Stimulated activated CD4-positive, alpha-beta T cell treated with anti-CD3 and anti-CD28 coated beads, Interleukin-15, amount 100 ng/mL, for 24 hours (primary cell): ENCODE results near the gene MYZAP.

ENCODE experiments used
- DNase-seq: peaks from one replicate; pipeline ENCODE4 v3.0.0-alpha.2; 2020

Gene MYZAP

GRCh38 chr15:57591822-57592367 is at the start of gene MYZAP:
TSS of gene MYZAP (plus strand) at chr15:57591904. CDS start at chr15:57592035, 131 bp downstream.
- peak; percentile 70 for DNase-seq

DNA sequence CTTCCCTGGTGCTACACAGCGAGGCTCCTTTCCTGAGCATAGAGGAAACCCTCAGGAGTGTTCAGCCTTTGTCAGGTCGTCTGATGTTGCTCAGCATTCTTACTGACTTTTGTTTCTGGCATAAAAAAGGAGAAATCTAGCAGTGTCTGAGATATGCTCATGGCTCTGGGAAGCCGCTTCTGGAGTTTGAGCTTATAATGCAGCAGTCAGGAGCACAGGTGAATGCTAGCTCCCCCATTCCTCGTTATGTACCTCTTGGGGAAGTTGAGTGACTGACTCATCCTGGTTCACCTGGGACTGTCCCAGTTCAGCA is 49.2 kb upstream of the MYZAP start:
- DNase-seq, result no peak

DNA sequence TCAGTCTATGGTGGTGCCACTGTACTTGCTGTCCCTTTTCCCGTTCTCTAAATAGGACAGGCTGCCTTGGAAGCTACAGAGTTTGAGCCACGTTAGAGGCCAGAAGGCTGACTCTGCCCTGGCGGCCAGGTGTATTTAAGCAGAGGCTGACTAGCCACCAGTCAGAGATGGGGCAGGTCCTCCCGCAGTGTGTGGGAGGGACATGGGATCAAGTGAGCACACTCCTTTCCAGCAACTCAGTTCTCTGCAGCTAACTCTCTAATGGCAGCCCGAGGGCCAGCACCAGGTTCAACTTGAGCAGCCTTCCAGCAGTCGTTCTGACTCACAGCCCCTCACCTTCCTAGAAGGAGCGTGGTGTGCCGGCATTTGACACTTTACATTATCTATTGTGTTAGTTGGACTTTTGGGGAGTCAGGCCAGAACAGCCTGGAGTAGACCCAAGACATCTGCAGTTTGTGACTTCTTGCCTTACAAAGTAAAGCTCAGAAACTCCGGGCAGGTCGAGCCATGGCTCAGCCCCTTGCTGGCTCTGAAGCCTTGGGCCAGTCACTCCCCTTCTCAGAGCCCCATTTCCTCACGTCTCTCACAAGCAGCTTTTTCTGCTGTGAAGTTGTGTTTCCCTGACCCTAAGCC is 46.7 kb upstream of the MYZAP start:
- DNase-seq, result no peak

GRCh38 chr15:57545995-57546394 is 45.7 kb upstream of the MYZAP start:
- DNase-seq, result no peak

- no peak for DNase-seq
Observed at GRCh38 chr15:57547243-57547755, 44.4 kb upstream of the MYZAP start.

GRCh38 chr15:57548351-57548750 is 43.4 kb upstream of the MYZAP start:
- no peak for DNase-seq

DNA sequence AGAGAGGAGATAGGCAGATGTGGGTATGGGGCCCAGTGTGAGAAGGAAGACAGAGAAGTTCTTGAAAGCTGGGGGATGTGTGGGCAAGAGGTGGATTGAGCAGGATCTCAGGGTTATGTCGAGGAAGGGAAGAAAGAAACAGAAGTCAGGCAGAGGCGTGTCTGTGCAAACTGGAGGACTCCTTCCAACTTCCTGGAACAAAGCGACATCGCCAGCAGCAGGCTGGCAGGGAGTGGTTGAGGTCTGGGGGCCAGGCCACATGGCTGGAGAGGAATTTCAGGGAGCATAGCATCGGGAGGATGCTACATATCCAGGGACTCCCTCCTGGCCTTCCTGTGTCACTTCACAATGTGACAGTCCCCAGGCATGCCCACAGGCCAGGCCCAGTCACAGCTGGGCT is 42.9 kb upstream of the MYZAP start:
- DNase-seq, result no peak

DNA sequence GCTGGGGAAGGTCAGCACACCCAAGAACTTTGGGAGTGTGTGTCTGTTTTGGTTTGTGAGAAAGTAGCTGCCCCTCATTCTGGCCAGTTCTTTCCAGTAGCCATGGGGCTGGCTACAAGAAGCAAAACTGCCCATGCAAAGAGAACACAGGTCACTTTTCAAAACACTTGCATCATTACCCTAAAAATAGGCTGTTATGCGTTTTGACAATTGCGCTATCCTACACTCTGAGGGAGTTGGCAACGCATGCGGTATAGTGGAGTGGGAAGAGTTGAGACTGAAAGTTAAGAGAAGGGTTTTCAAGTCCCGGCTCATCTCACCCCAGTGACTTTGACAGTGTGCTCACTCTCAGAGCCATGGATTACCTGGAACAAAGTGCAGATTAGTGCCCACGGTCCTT is 41.8 kb upstream of the MYZAP start:
- no peak for DNase-seq

DNA sequence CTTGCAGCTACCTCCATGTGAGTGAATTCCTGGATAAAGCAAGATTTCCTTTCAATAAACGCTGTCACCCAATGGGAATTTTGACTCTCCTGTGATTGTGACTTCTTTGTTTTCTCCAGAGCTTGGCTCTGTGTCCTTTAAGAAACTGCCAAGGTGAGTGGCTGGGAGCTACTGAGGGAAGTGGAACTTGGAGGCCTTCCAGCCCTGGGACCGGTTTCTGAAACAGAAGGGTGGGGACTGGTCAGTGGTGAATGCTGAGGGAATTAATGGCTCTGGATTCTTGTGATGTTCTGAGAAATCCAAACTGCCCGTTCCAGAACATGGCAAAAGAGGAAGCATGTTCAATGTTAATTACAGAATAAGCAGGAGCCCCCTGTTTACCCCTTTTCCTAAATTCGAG is 41.1 kb upstream of the MYZAP start:
- DNase-seq, result no peak

DNA sequence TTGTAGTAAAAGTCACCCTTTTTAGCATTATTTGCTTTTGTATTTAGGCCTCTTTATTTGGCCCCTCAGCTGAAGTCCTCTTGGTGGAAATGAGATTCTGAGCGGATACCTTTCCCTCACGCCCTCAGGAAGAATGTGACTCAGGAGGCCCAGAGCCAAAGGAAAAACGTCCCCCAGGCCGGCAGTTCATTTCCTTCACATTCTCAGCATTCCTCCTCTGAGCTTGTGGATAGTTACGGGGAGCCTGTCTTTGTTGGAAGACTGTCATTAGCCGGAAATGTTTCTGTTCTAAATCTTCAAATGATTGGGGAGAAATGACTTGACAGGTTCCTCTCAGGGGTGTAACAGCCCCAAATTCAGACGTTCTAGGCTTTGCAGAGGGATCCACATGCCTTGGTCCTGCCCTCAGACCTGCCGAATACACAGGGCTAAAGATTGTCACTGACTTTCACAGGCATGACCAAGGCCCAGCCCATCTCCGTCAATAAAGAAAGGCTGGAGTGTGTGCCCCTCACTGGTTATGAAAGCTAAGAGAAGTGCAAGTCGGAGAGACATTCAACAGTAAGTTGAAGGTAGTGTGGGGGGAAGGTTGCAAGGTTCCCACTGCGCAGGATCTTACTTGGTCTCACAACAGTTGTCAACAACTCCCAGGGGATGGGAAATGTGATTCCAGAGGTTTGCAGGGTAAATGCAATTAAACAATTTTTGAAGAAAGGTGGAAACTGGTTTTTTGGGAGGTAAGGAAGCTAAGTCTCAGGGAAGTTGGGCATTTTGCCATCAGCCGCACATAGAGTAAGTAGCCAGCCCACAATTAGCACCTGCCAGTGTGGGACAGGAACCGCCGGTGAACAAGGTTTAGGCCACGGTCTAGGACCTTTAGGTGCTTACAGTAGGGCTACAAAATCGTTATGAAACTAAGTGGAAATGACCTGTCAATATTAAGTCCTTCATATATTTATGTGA is 39.7 kb upstream of the MYZAP start:
- DNase-seq, result no peak

- no peak for DNase-seq
Observed at GRCh38 chr15:57552678-57553334, 38.9 kb upstream of the MYZAP start.

DNA sequence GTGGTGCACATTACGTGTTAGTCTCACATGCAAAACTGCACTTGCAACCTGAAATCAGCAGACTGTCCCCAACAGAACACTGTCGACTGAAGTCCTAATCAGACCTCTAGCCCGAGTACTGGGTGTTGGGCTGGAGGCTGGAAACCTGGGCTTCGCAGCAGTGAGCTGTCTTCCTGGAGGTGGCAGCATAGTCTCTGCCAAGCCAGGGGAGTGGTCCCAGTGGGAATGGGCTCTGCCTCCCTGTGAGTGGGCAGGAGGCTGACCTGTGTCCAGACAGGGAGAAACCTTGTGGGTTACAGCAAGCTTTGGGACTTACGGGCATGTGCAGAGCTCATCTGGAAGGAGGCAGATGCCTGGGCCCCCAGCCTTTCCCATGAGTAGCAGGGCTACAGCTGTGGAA is 38.2 kb upstream of the MYZAP start:
- DNase-seq, result no peak

DNA sequence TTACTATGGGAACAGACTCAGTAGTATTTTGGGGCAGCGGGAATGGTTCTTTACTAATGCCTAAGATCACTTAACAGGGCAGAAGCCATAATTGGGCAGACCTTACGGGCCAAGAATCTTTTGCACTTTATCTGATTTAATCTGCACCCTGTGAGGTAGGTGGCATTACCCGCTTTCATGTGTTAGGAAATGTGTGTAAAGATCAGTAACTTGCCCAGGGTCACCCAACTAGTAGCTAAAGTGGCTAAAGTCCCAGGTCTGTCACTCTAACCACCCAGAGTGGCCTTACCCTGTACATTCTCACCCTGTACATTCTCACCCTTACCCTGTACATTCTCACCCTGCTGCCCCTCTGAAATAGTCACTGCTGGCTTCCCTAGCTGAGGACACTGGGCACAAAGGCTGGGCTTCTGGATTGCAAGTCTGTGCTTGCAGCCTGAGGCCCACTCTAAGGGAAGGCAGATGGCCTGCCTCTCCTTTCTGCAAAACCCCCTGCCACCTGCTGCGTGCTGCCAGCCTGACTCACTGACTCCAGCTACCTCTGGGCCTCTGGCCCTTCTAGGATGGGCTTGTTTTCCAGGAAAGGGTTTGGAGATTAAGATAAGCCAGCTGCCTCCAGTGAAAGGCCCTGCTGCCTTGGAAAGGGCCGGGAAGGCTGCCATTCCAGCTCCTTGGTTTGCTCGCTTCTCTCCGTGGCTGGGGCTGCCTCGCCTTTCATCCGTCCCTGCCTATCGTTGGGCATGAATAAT is 37.5 kb upstream of the MYZAP start:
- no peak for DNase-seq

GRCh38 chr15:57554812-57555179 is 36.9 kb upstream of the MYZAP start:
- DNase-seq, result no peak

GRCh38 chr15:57555270-57555669 is 36.4 kb upstream of the MYZAP start:
- DNase-seq, result no peak

GRCh38 chr15:57556040-57556439 is 35.7 kb upstream of the MYZAP start:
- DNase-seq, result no peak

DNA sequence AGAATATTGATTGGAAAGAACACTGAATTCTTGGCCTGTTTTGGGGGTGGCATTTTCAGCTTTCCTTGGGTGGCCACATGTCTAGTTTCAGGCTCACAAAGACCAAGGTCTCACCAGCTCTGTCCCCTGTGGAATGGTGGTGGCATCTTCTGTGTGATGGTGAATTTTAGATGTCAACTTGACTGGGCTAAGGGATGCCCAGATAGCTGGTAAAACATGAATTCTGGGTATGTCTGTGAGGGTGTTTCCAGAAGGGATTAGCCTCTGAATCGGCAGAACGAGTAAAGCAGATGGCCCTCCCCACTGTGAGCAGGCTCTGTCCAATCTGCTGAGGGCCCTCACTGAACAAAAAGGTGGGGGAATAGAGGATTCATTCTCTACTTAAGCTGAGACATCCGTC is 34.4 kb upstream of the MYZAP start:
- no peak for DNase-seq

GRCh38 chr15:57557810-57558209 is 33.9 kb upstream of the MYZAP start:
- DNase-seq, result no peak

DNA sequence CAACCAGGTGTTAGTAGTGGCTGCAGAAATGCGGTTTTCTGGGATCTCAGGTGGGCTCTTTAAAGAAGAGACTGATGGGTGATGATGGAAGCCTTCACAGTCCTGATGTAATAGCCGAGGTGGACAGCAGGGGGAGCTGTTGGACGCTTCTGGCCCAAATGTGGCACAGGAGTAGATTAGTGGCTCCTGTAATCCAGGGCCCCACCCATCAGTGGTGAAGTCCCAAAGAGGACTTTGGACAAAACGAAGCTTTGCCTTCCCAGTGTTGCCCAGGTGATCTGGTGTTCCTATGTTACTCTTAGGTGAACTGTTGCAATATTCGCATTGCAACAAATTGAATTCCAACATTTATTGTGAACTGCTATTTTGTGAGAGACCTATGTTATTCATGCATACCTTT is 31.8 kb upstream of the MYZAP start:
- peak; percentile 81 for DNase-seq

DNA sequence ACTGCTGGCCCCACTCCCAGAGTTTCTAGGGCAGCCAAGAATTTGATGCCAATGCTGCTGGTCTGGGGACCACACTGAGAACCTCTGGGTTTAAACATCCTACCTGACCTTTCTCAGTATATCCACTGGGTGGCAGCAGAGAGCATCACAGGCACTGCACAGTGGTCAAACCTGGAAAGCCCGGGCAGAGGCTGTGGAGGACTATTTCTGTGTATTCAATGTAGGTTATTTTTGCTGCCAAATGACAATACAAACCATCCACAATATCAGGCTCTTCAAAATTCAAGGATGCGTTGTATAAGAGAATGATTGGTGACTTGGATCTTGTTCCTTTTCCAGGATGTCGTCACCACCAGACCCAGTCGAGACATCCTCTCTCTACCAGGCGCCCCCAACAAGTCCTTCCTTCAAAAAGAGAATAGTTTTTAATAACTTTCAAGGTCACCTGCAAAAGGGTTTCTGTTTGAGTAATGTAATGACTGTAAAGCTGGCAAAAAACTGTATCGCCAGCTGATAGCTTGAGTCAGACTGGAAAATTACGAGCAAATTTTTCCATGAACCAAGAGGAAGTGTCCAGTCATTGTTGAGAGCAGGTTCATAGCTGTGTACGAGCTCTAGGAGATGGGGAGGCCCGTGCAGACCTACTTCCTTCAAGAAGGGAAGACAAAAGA is 30.5 kb upstream of the MYZAP start:
- DNase-seq, result peak; percentile 70

GRCh38 chr15:57562196-57562769 is 29.4 kb upstream of the MYZAP start:
- peak; percentile 12 for DNase-seq

- peak; percentile 20 for DNase-seq
Observed at GRCh38 chr15:57563416-57563815, 28.3 kb upstream of the MYZAP start.
